Ishikawa (cell line): Measurements from ENCODE around the gene LGALS1.

Experiments used
- CEBPB ChIP-seq: IDR thresholded peaks from 2 replicates; pipeline ENCODE4 v1.6.1; 2012
- CREB1 ChIP-seq: IDR thresholded peaks from 2 replicates; pipeline ENCODE4 v1.6.1; 2012; ENCODE audit warnings: low read depth
- EGR1 ChIP-seq: IDR thresholded peaks from 2 replicates; pipeline ENCODE4 v1.6.1; 2012
- EP300 ChIP-seq: IDR thresholded peaks from 2 replicates; pipeline ENCODE4 v1.6.1; 2012; ENCODE audit warnings: borderline replicate concordance
- FOXM1 ChIP-seq: IDR thresholded peaks from 2 replicates; pipeline ENCODE4 v1.6.1; 2012; ENCODE audit warnings: low read depth, borderline replicate concordance
- MAX ChIP-seq: IDR thresholded peaks from 2 replicates; pipeline ENCODE4 v1.6.1; 2012
- NFIC ChIP-seq: IDR thresholded peaks from 2 replicates; pipeline ENCODE4 v1.6.1; 2012
- RAD21 ChIP-seq: IDR thresholded peaks from 2 replicates; pipeline ENCODE4 v1.6.1; 2012; ENCODE audit warnings: low read depth
- REST ChIP-seq: IDR thresholded peaks from 2 replicates; pipeline ENCODE4 v1.6.1; 2012; ENCODE audit warnings: low read depth, mild to moderate bottlenecking
- TAF1 ChIP-seq: IDR thresholded peaks from 2 replicates; pipeline ENCODE4 v1.6.1; 2012; ENCODE audit warnings: low read depth, mild to moderate bottlenecking
- TCF12 ChIP-seq: IDR thresholded peaks from 2 replicates; pipeline ENCODE4 v1.6.1; 2012; ENCODE audit warnings: low read depth
- TEAD4 ChIP-seq: IDR thresholded peaks from 2 replicates; pipeline ENCODE4 v1.6.1; 2012
- YY1 ChIP-seq: IDR thresholded peaks from 2 replicates; pipeline ENCODE4 v1.6.1; 2012; ENCODE audit warnings: low read depth
- ZBTB7A ChIP-seq: IDR thresholded peaks from 2 replicates; pipeline ENCODE4 v1.6.1; 2012; ENCODE audit warnings: low read depth

- TF ChIP-seq CEBPB, result no peak
- TF ChIP-seq EP300, result no peak
- no peak for TF ChIP-seq TAF1
- no peak for TF ChIP-seq MAX
- no peak for TF ChIP-seq TEAD4
- TF ChIP-seq REST, result no peak
- TF ChIP-seq EGR1, result no peak
- no peak for TF ChIP-seq RAD21
- TF ChIP-seq TCF12, result no peak
- TF ChIP-seq YY1, result no peak
- no peak for TF ChIP-seq CREB1
- no peak for TF ChIP-seq NFIC
- TF ChIP-seq FOXM1, result no peak
- TF ChIP-seq ZBTB7A, result no peak
Measured at GRCh38 chr22:37654563-37655251, 20.7 kb upstream of the LGALS1 start.
